IPS DF 19.7 (cell line): ENCODE results near the gene MRPS24.

Experiments
- DNase-seq: peaks from one replicate; pipeline ENCODE4 v3.0.0-alpha.2; 2013; ENCODE audit warnings: low read depth, low spot score

The MRPS24 gene

GRCh38 chr7:43877968-43878864 lies 8.9 kb upstream of the MRPS24 start:
- no peak for DNase-seq

- no peak for DNase-seq
Measured at GRCh38 chr7:43876976-43877745, 7.8 kb upstream of the MRPS24 start.

- DNase-seq: no peak
Measured at GRCh38 chr7:43876241-43876640, 6.9 kb upstream of the MRPS24 start.

- DNase-seq: no peak
Measured at GRCh38 chr7:43873300-43873699, 4.0 kb upstream of the MRPS24 start.

DNA sequence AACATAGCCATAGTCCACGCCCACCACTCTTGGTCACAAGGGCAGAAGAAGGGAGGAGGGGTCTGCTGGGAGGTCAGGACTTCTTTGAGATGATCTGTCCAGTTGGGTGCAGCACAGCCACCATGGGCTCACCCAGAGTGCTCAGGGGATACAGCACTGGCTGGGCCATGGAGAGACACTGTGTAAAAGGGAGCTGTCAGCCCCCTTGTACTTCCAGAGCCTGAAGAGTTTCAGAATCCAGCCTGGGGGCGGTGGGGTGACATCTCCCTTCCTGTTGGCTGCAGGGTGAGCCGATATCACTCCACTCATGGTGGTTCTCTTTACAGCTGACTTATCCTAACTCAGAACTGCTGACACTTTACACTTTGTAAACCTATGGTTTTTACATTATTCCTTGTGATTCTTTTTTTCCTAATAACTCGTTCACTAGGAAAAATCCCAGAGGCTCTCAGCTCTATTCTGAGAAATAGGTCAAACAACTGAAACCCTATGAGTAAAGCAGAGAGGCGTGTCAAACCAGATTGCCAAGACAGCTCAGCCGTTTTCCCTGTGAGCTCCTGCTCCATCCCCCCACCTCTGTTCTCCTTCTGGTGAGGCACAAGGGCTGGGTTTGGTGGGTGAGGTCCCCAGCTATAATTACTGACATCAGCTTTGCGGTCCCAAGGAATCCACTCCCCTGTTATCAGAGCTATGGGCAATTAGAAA lies 3.2 kb upstream of the MRPS24 start:
- no peak for DNase-seq

GRCh38 chr7:43871064-43871463 lies 1.7 kb upstream of the MRPS24 start:
- no peak for DNase-seq

DNA sequence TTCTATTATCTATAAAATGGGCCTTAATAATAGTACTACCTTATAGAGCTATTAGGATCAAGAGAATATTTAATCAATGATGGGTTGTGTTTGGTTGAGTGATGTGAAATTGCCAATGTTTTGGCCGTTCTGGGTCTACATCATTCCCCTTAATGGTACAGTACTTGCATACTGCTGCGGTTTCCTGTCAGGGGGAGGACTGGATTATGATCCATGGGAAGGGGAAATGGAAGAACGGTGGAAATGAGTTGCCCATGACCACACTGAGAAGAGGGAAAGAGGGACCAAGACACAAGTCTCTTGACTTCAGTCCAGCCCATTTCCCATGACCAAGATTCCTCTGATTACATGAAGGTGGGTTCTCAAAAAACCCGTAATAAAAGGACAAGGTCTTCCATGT lies 999 bp upstream of the MRPS24 start:
- no peak for DNase-seq

DNA sequence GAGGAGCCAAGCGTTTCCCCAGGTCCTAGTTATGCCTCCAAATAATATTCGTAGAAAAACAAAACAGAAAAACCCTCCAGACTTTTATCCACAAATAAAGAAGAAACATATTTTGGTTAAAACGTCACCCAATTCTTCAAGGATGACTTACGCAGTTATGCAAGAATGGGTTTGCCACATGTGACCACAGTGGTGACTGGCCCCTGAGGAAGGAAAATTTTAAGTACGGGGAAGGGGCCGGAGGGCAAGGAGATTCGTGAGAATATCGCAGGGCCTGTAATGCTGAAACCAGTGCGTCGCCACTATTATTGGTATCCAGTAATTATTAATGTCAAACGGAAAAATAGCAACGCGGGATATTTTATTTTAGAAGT lies 537 bp upstream of the MRPS24 start:
- DNase-seq: no peak

GRCh38 chr7:43868681-43869005 lies 674 bp downstream of the MRPS24 start:
- no peak for DNase-seq

GRCh38 chr7:43868181-43868580 lies 1.1 kb downstream of the MRPS24 start:
- no peak for DNase-seq

GRCh38 chr7:43865277-43865676 lies 4.0 kb downstream of the MRPS24 start:
- no peak for DNase-seq

DNA sequence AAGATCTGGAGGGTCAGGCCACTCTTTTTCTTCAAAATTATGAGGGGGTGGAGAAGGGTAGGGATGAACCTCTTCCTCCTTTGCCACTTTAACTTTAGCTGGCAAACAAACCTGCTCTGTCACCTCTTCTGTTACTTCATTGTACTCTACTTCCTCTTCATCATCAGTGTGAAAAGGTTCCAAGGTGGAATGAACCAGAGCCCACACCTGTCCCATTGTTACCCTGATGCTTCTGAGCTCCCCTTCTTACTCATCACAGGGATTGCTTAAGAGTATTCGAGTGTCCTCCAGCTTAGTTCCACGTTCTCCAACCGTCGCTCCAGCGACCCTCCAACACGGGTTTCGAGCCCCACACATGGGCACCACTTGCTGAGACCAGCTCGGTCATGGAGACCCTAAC lies 5.2 kb downstream of the MRPS24 start:
- DNase-seq: no peak

DNA sequence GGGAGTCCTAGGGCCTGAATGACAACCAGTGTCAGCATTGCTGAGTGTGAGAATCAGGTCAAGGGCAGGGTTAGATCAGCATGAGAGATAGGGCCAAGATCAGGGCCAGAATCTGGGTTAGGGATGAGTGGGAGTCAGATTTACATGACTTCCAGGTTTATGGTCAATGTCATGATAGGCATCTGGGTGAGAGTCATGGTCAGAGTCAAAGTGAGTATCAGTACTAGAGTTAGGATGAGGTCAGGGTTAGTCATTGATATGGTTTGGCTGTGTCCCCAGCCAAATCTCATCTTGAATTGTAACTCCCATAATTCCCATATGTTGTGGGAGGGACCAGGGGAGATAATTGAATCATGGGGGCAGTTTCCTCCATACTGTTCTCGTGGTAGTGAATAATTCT lies 12.3 kb downstream of the MRPS24 start:
- DNase-seq: no peak

GRCh38 chr7:43856316-43856715 lies 13.0 kb downstream of the MRPS24 start:
- no peak for DNase-seq

DNA sequence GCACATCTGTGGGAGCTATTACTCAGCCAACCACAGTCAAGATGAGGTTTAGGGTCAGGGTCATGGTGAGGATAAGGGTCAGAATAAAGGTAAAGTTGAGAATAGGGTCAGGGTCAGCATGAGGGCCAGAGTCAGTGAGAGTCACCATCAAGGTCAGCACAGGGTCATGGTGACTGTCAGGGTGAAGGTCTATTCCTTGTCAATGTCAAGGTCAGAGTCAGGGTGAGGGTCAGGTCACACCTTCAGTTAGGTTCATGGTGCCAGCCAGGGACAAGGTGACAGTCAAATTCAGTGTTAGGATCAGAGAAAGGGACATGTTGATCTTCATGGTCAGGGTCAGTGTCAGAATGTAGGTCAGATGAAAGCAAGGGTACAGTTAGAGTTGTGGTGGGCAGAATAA lies 14.1 kb downstream of the MRPS24 start:
- no peak for DNase-seq

DNA sequence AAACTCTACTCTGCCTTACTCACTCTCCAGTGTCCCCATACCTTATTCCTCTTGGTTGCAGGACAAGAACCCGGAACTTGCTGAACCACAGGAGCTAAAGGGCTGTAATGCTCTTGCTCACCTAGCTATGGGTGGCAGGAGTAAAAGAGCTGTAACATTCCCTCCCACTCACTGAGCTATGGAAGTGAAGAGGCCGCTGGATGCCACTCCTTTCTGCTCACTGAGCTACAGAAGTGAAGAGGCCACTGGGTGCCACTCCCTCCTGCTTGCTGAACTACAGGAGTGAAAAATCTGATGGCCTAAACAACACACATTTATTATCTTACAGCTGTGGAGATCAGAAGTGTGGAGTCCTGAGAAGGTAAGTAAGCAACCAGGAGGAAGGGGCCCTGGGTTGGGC lies 17.5 kb downstream of the MRPS24 start:
- no peak for DNase-seq

- DNase-seq: no peak
Measured at GRCh38 chr7:43850348-43851116, 18.8 kb downstream of the MRPS24 start.

DNA sequence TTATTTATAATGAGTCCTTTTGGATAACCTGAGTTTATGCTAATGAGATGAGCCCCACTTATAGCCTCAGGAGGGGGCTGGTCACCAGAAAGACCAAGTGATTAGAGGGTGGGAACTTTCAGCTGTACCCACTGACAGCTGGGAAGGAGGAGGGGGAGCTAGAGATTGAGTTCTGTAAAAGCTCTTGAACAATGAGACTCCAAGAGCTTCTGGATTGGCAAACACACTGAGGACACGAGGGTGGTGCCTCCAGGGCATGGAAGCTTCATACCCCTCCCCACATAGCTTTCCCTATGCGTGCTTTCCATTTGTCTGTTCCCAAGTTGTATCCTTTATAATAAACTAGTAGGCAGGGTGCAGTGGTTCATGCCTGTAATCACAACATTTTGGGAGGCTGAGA lies 20.3 kb downstream of the MRPS24 start:
- DNase-seq: no peak

DNA sequence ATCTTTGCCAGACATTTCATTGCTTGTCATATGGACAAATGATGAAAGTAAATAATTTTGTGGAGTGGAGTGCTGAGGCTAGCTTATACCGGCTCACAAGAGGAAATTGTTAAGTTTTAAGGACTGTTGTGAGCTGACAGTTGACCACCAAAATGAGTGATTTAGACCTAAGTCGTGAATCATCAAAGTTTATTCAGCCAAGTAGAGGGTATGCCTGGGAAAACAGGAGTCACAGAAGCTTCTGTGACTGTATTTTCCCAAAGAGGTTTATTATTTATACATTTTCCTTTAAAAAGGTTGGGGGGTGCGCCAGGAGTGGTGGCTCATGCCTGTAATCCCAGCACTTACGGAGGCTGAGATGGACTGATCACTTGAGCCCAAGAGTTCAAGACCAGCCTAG lies 21.8 kb downstream of the MRPS24 start:
- DNase-seq: no peak

GRCh38 chr7:43844662-43845061 lies 24.7 kb downstream of the MRPS24 start:
- no peak for DNase-seq

DNA sequence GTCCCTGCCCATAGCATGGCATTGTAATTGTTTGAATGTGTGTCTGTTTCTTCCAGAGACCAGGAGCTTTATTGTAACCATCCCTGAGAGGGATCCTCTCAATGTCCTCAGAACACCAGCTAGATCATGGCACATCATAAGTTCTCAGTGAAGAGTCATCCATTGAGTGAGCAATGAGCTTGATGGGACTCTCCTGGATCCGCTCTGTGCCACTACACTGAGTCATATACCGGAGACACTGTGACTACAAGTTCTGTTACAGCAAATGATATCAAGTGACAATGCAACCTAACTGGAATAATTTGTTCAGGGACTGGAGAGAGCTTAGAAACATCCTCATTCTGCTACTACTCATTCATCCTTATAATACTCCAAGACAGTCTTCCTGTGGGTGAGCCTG lies 25.1 kb downstream of the MRPS24 start:
- DNase-seq: no peak

DNA sequence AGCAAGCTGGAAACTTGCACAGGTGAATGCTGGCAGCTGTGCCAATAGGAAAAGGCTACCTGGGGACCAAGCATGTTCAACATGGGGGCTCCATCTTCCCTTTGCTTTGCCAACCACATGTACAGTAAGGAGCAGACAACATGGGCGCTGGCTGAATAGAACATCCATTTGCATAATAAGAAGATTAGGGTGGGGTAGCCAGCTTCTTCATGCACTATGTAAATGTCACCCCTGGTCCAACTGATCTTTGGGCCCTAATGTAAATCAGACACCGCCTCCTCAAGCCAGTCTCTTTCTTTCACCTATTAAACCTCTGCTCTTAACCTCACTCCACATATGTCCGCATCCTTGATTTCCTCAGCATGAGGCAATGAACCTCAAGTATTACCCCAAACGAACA lies 26.0 kb downstream of the MRPS24 start:
- DNase-seq: no peak
